Endothelial cell of umbilical vein (primary cell): ENCODE measurements around the gene APCDD1. TPM values are rescaled to one million over a fixed set of nuclear protein-coding genes. Genes with fewer than 3 reads are reported as not detected.

Experiments used
- BruUV-seq: library from RNA; stranded (reverse); fragments of 400-500 nt; replicated peaks from 2 replicates; lab custom pipeline; 2021; lab: Mats Ljungman, UMichigan
- CTCF ChIA-PET: fragments of 300-600, 350-600 bp; sonication (Branson Sonifier 250); formaldehyde crosslinking; loops from one replicate; lab custom pipeline; 2021; ENCODE audit warnings: antibody characterized with exemption, inconsistent platforms; lab: Charles Lee
- POLR2A ChIA-PET: fragments of 300-600, 350-600 bp; sonication (Branson Sonifier 250); formaldehyde crosslinking; loops from one replicate; lab custom pipeline; 2021; ENCODE audit warnings: antibody characterized with exemption, inconsistent platforms; lab: Charles Lee
- DNase-seq: peaks from one replicate; pipeline ENCODE4 v3.0.0-alpha.2; 2011; ENCODE audit warnings: low read depth, low spot score
- FAIRE-seq: peaks from 2 replicates; lab custom pipeline; 2011; peaks lifted over from hg19 to GRCh38; lab: Jason Lieb, UNC
- H2AFZ ChIP-seq: 2 replicates; pipeline ENCODE4 v1.6.0; 2012; ENCODE audit warnings: low read depth, low read length, control low read depth, inconsistent platforms
- H3K27ac ChIP-seq: 2 replicates; pipeline ENCODE4 v1.5.1; 2011; ENCODE audit warnings: low read depth, mild to moderate bottlenecking, control low read depth, low read length, moderate library complexity; ENCODE audit not compliant: insufficient read depth
- H3K27me3 ChIP-seq, 2 experiments: 2 replicates each; pipeline versions ENCODE4 v1.6.0 to v1.6.1; 2011; ENCODE audit warnings: low read length in 2 of 2, mixed read lengths in 1 of 2; ENCODE audit not compliant: control insufficient read depth in 2 of 2, insufficient read depth in 2 of 2
- H3K36me3 ChIP-seq, 2 experiments: 2 replicates in 1 of 2; 3 replicates in 1 of 2; pipeline ENCODE4 v1.5.1; 2011; ENCODE audit warnings: low read length in 2 of 2, mild to moderate bottlenecking in 1 of 2, moderate library complexity in 1 of 2; ENCODE audit not compliant: control insufficient read depth in 2 of 2, insufficient read depth in 2 of 2; ENCODE audit errors: extremely low read depth in 1 of 2
- H3K4me1 ChIP-seq: 3 replicates; pipeline ENCODE4 v1.5.1; 2011; ENCODE audit warnings: mild to moderate bottlenecking, low read length; ENCODE audit not compliant: control insufficient read depth, insufficient read depth; ENCODE audit errors: extremely low read depth
- H3K4me2 ChIP-seq: 2 replicates; pipeline ENCODE4 v1.6.1; 2011; ENCODE audit warnings: low read length, control low read depth, mixed read lengths; ENCODE audit not compliant: insufficient read depth
- H3K4me3 ChIP-seq, 3 experiments: fragments of 200-600 bp in 1 of 3; sonication (generic), shearing (Covaris generic) in 1 of 3; replicated peaks in 1 of 3; 2 replicates each; pipeline ENCODE4 v1.5.1; 2011 to 2016; ENCODE audit warnings: control low read depth in 3 of 3, low read length in 3 of 3, mild to moderate bottlenecking in 2 of 3, inconsistent platforms in 1 of 3, low read depth in 1 of 3, moderate library complexity in 1 of 3; ENCODE audit not compliant: insufficient read depth in 1 of 3
- H3K79me2 ChIP-seq: 2 replicates; pipeline ENCODE4 v1.6.0; 2012; ENCODE audit warnings: low read length, inconsistent platforms; ENCODE audit not compliant: control insufficient read depth, insufficient read depth
- H3K9ac ChIP-seq: replicated peaks from 2 replicates; pipeline ENCODE3; 2011; ENCODE audit warnings: low read length, control low read depth; ENCODE audit not compliant: insufficient read depth; ENCODE audit errors: extremely low read depth
- H3K9me1 ChIP-seq: replicated peaks from 3 replicates; pipeline ENCODE4 v1.6.0; 2011; ENCODE audit warnings: mild to moderate bottlenecking, low read length; ENCODE audit not compliant: control insufficient read depth, insufficient read depth; ENCODE audit errors: extremely low read depth
- H3K9me3 ChIP-seq: replicated peaks from 2 replicates; pipeline ENCODE4 v1.5.1; 2012; ENCODE audit warnings: low read length, inconsistent platforms; ENCODE audit not compliant: control insufficient read depth, insufficient read depth
- H4K20me1 ChIP-seq: replicated peaks from 2 replicates; pipeline ENCODE3; 2011; ENCODE audit warnings: mild to moderate bottlenecking, low read length; ENCODE audit not compliant: control insufficient read depth, insufficient read depth; ENCODE audit errors: extremely low read depth
- EZH2 ChIP-seq: IDR thresholded peaks from 2 replicates; pipeline ENCODE4 v1.6.1; 2012; ENCODE audit warnings: borderline replicate concordance, low read depth, mild to moderate bottlenecking, moderate library complexity, low read length, inconsistent platforms; ENCODE audit not compliant: severe bottlenecking
- FOS ChIP-seq: IDR thresholded peaks from 2 replicates; pipeline ENCODE4 v1.6.1; 2011; ENCODE audit warnings: mild to moderate bottlenecking, low read length, moderate library complexity, borderline replicate concordance; ENCODE audit not compliant: insufficient read depth
- GATA2 ChIP-seq: IDR thresholded peaks from 2 replicates; pipeline ENCODE4 v1.7.0; 2011; ENCODE audit warnings: low read depth, mild to moderate bottlenecking, moderate library complexity, mixed read lengths, low read length; ENCODE audit not compliant: insufficient read length, insufficient read depth
- JUN ChIP-seq: IDR thresholded peaks from 2 replicates; pipeline ENCODE4 v1.6.1; 2011; ENCODE audit warnings: borderline replicate concordance, low read depth; ENCODE audit not compliant: insufficient read length, insufficient read depth
- MYC ChIP-seq: IDR thresholded peaks from one replicate; pipeline ENCODE4 v1.6.1; 2011; ENCODE audit warnings: mild to moderate bottlenecking, low read depth, low read length
- POLR2A ChIP-seq: IDR thresholded peaks from 2 replicates; pipeline ENCODE4 v1.6.1; 2012; ENCODE audit warnings: low read depth, mild to moderate bottlenecking, control low read depth, low read length
- POLR2AphosphoS5 ChIP-seq: IDR thresholded peaks from 2 replicates; pipeline ENCODE4 v1.6.1; 2012; ENCODE audit warnings: low read depth, mild to moderate bottlenecking, control low read depth, low read length, moderate library complexity; ENCODE audit not compliant: insufficient read depth
- dilution Hi-C: fragments of 300-500 bp; cut with MboI; formaldehyde crosslinking; loops from one replicate; pipeline ENCODE4 v1.15.0; 2019; ENCODE audit warnings: low sequenced_read_pairs; ENCODE audit not compliant: extremely low pct_ligation_motif_present
- intact Hi-C: fragments of 100-400 bp; cut with micrococcal nuclease; formaldehyde crosslinking; loops from one replicate; pipeline ENCODE4 v1.10.0; 2022
- polyA plus RNA-seq, 4 experiments: library from polyadenylated mRNA; depleted of rRNA in 3 of 4; stranded (reverse) in 3 of 4; unstranded in 1 of 4; fragments of >200 nt; gene quantifications; 2 replicates each; pipeline versions ENCODE4 v1.2.1 to v1.2.3, GENCODE V29; 2011 to 2012; ENCODE audit warnings: missing spikeins in 1 of 4
- total RNA-seq: library from RNA; stranded (reverse); gene quantifications from 2 replicates; pipeline ENCODE4 v1.2.3, GENCODE V29; 2021
- TF ChIP-seq, protein P1 (sequence below): IDR thresholded peaks from 2 replicates; pipeline ENCODE4 v1.6.1; 2011; ENCODE audit not compliant: insufficient read depth, insufficient read length
- TF ChIP-seq, protein P2 (sequence below), 2 donors: IDR thresholded peaks; 1 replicate in 1 of 2; 2 replicates in 1 of 2; pipeline ENCODE4 v1.5.1; 2011; ENCODE audit warnings: low read length in 2 of 2, mild to moderate bottlenecking in 2 of 2, moderate library complexity in 2 of 2, control low read depth in 1 of 2, inconsistent platforms in 1 of 2, low read depth in 1 of 2; ENCODE audit not compliant: insufficient read depth in 1 of 2; ENCODE audit errors: extremely low read depth in 1 of 2

The APCDD1 gene
- total and polyA plus RNA-seq, 2 donors (not counting 3 experiments of a cell fraction or from before 2014, with no cell fraction given) = 0.95 to 1.4 TPM

DNA sequence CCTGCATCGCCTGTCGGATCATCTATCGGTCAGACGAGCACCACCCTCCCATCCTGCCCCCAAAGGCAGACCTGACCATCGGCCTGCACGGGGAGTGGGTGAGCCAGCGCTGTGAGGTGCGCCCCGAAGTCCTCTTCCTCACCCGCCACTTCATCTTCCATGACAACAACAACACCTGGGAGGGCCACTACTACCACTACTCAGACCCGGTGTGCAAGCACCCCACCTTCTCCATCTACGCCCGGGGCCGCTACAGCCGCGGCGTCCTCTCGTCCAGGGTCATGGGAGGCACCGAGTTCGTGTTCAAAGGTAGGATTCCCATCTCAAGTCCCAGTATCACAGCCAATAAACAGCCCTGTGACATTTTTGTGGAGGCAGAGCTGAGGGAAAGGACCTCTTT is 31.0 kb downstream of the APCDD1 start:
- Histone ChIP-seq H3K9ac (no peak overlapping the region), H3K4me3 (no peak overlapping the region), H3K4me1 (no peaks in the 10 kb centered on the region), H3K27ac (no peak overlapping the region), H2AFZ (no peak overlapping the region), H4K20me1 (no peaks in the 10 kb centered on the region), H3K9me3 (no peaks in the 10 kb centered on the region), H3K79me2 (no peaks in the 10 kb centered on the region), H3K27me3 (peaks cover 0 to 2% of the 10 kb centered on the region in 2 experiments), H3K9me1 (no peaks in the 10 kb centered on the region), H3K36me3 (no peaks in the 10 kb centered on the region), H3K4me2 (no peak overlapping the region)
- intact Hi-C loops (no loop called here), dilution Hi-C loops (no loop called here)
- TF ChIP-seq JUN (no peak), FOS (no peak), EZH2 (no peak), MYC (no peak), GATA2 (no peak), POLR2A (no peak), POLR2AphosphoS5 (no peak)
- TF ChIP-seq, protein P1, sequence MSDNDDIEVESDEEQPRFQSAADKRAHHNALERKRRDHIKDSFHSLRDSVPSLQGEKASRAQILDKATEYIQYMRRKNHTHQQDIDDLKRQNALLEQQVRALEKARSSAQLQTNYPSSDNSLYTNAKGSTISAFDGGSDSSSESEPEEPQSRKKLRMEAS = no peak
- TF ChIP-seq, protein P2, sequence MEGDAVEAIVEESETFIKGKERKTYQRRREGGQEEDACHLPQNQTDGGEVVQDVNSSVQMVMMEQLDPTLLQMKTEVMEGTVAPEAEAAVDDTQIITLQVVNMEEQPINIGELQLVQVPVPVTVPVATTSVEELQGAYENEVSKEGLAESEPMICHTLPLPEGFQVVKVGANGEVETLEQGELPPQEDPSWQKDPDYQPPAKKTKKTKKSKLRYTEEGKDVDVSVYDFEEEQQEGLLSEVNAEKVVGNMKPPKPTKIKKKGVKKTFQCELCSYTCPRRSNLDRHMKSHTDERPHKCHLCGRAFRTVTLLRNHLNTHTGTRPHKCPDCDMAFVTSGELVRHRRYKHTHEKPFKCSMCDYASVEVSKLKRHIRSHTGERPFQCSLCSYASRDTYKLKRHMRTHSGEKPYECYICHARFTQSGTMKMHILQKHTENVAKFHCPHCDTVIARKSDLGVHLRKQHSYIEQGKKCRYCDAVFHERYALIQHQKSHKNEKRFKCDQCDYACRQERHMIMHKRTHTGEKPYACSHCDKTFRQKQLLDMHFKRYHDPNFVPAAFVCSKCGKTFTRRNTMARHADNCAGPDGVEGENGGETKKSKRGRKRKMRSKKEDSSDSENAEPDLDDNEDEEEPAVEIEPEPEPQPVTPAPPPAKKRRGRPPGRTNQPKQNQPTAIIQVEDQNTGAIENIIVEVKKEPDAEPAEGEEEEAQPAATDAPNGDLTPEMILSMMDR (IDR thresholded peaks at IDR 0.05; ENCODE audit: extremely low read depth in 1 of 2, insufficient read depth in 1 of 2, low read depth in 1 of 2, low read length in 2 of 2) = no peak
- CTCF ChIA-PET = no interaction called here
- POLR2A ChIA-PET = no interaction called here
- no peak for FAIRE-seq
- BruUV-seq = no TSS peak
- no peak for DNase-seq
